Cortex of kidney (tissue), 1 donor: ENCODE data around the gene EEF1A2.

Source experiments
- DNase-seq: peaks from one replicate; lab custom pipeline; 2025; lab: John Stamatoyannopoulos, UW

The EEF1A2 gene

DNA sequence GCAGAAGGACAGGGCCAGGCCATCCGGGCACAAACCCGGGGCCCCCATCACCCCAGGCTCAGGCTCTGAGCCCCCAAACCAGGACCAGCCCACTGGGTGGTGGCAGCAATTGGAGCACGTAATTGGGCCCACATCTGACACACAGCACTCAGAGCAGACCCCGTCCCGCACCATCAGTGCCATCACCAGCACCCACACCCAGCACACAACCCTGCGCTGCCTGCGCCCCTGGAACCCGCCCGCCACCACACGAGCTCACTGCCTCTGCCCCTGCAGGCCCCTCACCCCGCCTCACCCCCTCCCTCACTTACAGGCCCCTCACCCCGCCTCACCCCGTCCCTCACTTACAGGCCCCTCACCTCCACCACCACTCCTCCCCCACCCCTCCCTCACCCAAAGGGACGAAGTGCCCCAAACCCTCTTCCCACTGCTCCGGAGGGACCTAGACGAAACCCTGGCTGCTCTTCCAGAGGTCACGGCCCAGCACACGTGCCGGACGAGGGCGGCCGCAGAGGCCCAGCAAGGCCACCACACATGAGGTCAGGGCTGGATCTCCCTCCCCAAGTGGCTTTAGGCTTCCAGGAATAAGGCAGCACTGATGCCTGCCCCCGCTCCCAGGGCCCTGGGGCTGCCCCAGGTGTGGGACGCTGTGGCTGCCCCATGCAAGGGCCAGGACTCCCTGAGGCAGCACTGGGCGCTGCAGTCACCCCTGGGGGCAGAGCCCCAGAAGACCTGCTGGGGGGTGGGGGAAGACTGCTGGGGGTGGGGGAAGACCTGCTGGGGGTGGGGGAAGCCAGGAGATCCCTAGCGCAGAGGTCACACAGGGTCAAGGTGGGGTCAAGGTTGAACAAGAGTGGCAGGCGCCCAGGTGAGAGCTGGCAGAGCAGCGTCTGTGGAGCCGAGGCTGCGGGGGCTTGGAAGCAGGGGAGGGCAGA lies 48.8 kb downstream of the EEF1A2 start:
- DNase-seq, result no peak

DNA sequence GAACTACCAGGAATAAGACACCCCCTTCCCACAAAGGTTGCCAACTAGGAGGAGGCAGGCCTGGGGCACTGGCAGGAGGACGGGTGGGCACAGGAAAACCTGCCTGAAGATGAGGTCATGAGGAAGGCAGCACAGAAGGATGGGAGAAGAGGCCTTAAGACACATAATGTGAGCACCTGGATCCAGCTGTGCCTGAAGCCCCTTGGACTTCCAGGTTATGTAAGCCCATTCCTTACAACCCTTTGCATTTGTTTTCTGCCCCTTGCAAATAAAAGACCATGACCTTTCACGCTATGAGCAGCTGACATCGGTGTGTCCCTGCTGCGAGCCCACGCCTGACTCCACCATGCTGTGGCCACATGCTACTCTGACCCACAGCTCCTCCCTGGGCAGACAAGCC lies 49.9 kb downstream of the EEF1A2 start:
- DNase-seq, result no peak

DNA sequence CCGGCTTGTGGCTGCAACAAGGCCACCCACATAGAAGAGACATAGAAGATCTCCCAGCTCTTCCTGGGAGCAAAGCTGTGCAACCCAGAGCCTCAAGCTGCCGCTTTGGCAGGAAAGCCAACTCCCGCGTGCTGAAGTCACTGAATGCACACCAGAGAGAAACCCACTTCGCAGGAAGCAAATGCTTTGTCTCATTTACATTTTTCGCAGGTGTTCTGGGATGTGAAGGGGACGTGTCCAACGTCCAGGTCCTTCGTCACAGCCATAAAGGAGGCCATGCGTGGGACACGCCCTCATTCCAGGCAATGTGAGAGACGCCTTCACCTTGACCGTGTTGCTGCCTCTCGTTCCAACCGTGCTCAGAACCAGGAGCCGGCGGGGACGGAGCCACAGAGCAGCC lies 50.9 kb downstream of the EEF1A2 start:
- no peak for DNase-seq

DNA sequence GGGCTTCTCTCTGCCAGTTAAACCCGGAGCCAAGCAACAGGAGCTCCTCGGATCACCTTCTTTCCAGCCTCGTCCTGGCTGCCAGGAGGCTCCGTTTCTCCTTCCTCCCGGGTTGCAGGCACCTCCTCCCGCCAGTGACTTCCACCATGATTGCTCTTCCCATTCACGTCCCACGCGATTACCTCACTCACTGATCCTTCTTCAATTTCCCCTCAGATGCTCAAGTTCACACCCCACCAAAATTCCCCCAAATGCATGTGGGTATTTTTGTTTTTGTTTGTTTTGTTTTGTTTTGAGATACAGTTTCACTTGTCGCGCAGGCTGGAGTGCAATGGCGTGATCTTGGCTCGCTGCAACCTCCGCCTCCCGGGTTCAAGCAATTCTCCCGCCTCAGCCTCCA lies 51.6 kb downstream of the EEF1A2 start:
- no peak for DNase-seq

DNA sequence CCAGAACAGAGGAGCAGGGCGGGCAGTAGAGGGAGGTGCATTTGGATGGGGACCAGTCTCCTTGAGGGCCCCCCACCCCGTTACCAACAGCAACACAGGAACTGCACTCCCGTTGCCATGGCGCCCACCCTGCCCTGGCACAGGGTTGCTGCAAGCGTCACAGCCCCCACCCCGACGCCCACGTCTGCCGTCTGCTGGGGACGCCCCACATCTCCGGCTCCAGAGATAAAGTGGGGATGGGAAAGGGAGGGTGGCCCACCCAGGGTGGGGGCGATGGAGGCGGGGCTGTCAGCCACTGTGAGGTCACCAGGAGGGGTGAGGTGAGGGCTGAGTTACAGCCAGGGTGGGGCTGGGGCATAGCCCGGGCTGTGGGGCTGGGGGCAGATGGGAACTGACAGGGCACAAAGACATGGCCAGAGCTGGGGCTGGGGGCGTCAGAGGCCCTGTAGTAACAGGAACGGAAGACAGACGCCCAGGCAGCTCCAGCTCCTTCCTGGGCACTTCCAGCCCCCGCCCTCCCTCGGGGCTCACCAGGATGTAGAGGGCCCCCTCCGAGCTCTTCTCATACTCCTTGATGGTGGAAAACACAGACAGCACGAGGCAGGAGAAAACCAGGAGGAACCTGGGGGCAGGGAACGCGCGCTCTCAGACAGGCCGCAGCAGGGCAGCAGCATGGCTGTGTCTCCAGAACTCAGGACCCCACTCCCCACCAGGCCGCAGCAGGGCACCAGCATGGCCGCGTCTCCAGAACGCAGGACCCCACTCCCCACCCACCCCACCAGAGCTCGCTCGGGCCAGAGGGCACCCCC lies 52.5 kb downstream of the EEF1A2 start:
- no peak for DNase-seq

DNA sequence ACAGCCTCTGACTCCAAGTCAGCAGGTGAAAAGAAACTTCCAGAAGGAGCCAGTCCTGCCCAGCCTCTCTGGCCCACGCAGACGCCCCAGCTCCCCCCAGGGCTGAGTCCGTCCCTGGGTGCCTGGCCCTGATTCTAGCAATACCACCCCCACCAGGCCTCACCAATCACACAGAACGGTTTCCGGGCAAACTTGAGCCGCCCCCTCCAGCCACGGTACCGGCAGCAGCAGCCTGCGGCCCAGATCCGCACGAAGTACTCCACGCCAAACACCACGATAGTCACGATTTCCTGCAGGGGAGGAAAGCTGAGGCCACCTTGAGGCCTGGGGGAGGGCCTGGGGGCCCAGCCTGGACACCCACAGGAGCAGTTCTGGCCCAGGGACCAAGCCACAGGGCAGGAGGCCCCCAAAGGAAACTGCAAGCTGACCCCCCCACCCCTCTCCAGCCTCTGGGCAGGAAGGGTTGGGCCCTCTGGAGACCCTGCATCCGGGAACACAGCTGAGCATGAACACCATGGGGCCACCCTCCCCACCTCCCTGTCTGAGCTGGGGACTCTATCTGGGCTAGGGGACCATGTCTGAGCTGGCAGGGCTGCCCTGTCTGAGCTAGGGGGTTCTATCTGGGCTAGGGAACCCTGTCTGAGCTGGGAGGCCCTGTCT lies 53.7 kb downstream of the EEF1A2 start:
- DNase-seq, result no peak

DNA sequence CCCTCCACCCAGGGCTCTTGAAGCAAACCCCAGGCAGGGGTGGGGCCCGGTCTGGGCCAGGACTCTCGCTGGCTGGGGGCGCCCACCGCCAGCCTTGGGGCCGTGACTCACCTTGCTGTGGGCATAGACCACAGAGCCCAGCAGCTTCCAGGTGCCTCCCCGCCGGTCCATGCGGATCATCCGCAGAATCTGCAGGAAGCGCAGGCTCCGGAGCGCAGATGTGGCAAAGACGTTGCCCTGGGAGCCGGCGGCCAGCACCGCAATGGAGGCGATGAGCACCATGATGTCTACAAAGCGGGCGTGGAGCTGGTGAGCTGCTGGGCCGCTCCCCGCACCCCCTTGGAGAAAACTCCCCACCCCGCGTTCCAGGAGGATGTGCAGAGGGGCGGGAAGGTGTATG lies 54.3 kb downstream of the EEF1A2 start:
- DNase-seq, result no peak

DNA sequence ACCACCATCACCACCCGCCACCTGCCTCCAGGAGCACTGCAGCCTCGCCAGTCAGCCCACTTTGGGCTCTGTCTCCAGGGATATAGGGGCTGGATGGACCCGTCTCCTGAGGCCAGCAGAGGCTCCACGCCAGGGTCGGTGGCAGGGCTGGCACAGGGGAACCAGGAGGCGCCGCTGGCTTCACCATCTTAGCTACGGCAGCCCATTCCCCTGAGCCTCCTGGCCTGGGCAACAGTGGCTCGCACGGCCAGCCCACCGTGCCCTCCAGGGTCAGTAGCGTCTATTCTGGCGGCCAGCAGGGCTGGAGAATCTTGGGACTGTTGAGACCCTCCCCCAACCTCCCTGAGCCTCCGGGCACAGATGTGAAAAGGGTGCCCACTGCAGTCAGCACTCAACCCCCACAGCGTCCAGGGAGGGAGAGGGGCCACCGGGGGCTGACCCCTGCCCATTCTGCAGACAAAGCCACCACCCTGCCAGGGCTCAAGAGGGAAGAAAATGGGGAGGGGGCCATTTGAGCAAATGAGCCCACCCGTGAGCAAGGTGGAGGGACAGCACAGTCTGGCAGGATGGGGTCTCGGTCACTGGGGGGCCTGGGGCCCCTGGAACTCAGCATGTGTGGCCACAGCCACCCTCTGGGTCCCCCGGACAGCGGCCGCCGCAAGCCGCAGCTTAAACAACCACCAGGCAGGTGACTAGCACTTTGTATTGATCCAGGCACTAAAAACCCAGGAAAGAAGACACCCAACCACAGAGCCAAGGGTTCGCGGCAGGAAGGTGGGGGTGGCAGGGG lies 55.1 kb downstream of the EEF1A2 start:
- DNase-seq, result no peak

DNA sequence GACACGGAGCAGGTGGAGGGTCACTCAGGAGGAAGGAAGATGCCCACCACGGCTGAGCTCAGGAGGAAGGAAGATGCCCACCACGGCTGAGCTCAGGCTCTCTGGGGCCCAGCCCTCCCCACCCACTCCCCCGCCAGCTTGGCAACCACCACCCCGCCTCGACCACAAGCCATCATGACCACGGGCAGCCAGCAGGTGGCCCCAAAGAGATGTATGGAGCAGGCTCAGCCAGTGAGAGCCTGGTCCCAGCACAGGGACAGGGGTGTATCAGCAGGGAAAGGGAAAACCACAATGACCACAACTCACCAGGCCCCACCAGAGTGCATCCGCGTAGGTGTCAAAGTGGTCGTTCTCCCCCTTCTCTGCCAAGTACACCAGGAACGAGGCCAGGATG lies 56.8 kb downstream of the EEF1A2 start:
- DNase-seq, result no peak

DNA sequence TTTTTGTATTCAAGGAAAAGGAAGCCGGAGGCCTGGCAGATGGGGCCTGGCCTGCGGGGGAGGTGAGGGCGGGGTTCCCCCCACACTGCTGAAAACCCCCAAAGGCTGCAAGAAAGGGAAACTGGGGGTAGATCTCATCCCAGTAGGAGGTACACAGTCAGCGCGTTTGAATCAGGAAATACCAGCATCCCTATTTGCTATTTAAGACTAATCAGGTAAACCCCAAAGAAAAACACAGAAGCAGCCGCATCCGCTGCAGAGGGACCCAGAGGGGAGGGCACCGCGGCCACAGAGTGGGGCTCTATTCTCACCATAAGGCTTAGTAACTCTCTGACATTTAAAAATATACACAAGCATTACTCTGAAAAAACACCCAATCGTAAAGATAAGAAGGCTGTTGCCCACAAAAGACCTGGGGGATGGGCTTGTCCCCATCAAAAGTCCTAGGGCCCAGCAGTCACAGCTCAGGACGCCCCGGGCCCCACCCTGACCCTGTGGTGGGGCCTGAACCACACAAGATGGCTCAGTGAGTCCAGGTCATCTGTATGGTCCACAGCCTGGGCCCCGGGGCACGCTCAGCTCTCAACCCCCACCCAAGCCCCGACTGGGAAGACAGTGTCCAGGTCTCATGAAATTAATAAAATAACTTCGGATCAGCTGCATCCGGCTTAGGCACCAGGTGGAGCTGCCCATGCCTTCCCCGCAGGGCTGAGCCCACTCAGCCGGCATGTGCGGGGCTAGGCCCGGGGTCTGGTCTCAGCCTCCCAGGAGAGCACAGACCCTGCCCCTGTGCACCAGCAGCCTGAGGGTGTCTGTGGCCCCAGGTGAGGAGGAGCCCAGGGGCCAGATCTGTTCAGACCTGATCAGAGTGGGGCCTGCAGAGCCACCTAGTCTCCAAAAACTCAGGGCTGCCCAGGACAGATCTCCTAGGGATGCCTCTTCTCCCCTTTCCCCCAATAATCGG lies 57.5 kb downstream of the EEF1A2 start:
- DNase-seq, result no peak

DNA sequence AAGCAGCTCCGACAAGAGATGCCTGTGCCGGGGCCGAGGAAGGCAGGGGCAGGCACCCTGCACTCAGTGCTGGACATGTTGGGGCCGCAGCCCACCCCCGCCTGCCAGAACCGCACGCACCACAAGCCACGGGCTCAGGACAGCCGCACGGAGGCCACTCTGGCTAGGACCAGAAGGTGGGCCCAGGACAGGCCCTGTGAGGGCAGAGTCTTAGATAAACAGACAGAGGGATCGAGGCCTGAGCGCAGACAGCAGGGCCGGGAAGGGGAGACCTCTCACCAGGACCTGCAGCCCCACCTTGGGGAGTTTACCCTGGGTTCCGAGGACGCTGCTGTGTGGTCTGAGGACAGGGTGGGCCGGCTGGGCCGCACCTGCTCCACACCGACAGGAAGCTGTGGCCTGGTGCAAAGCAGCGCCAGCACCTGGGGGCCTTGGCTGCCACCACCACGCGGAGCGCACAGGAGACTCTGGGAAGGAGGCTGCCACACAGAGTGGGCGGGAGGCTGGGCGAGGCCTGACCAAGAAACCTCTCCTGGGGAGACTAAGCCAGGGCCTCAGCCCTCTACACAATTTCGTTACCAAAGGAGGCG lies 58.4 kb downstream of the EEF1A2 start:
- DNase-seq, result no peak

DNA sequence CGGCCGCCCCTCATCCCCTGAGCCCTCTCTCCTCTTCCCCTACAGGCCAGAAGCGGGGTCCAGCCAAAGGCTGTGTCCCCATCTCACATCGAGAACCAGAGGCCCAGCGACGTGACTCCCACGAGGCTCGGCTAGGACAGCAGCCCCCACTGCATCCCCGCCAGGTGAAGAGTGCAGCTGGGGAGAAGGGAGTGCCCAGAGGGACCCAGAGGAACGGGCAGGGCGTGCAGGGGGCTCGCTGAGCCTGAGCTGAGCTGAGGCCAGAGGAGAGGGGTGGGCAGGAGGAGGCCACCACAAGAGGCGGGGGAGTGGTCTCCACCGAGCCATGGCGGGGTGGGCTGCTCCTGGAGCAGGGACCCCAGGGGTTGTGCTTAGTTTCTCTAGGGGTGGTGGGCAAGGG lies 59.0 kb downstream of the EEF1A2 start:
- DNase-seq, result no peak

DNA sequence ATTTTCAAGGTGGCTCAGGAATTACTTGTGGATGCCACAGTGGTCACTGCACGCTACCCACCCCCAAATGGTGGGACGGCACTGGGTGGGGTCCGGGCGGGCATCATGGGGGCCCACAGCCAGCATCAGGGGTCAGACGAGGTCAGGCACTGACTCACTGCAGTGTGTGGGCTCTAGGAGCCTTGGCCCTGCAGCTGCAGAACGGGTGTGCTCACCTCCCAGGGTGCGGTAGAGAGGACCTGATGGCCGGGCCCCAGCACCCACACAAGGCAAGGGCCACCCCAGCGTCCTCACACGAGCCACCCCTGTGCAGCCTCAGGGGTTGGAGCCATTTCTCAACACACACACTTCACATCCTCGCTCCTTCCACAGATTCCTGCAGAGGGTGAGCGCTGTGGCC lies 60.8 kb downstream of the EEF1A2 start:
- no peak for DNase-seq
